Peyer's patch (tissue), 4 donors: ENCODE data around the gene WDR87.

ENCODE experiments used
- CTCF ChIP-seq, 6 experiments: fragments of 450-650 bp in 4 of 6; fragments of 200-600 bp in 2 of 6; sonication (generic) in 1 of 6; IDR thresholded peaks; one replicate each; pipeline ENCODE4 v1.5.1; 2017 to 2019; ENCODE audit warnings: antibody characterized with exemption in 6 of 6, mild to moderate bottlenecking in 3 of 6, moderate library complexity in 1 of 6
- POLR2A ChIP-seq, 2 donors: fragments of 450-650 bp; IDR thresholded peaks; one replicate each; pipeline ENCODE4 v1.5.1; 2017; ENCODE audit warnings: antibody characterized with exemption in 2 of 2, mild to moderate bottlenecking in 2 of 2, moderate library complexity in 2 of 2

- TF ChIP-seq CTCF (IDR thresholded peaks at IDR 0.05) (no peak), POLR2A (IDR thresholded peaks at IDR 0.05) (no peak)
Measured at GRCh38 chr19:37928527-37929286, 22.3 kb upstream of the WDR87 start.
